HepG2 (cell line): Measurements from ENCODE around the gene C16orf89. TPM values are rescaled to one million over a fixed set of nuclear protein-coding genes. Genes with fewer than 3 reads are reported as not detected.

Experiments used
- ATF1 ChIP-seq: IDR thresholded peaks from 2 replicates; pipeline ENCODE4 v1.6.1; 2016; ENCODE audit warnings: mild to moderate bottlenecking, control low read depth
- CENPT ChIP-seq: sonication (generic); formaldehyde crosslinking; IDR thresholded peaks from 2 replicates; pipeline ENCODE4 v1.8.0; 2022; ENCODE audit warnings: low read depth, mild to moderate bottlenecking, moderate library complexity, missing genetic modification reagents
- DMAP1 ChIP-seq: IDR thresholded peaks from 2 replicates; pipeline ENCODE4 v1.6.1; 2016
- GLI4 ChIP-seq: sonication (generic); formaldehyde crosslinking; IDR thresholded peaks from 2 replicates; pipeline ENCODE4 v1.5.1; 2020; ENCODE audit warnings: missing genetic modification reagents, mild to moderate bottlenecking, moderate library complexity, borderline replicate concordance
- KDM5B ChIP-seq: sonication (generic); formaldehyde crosslinking; IDR thresholded peaks from 2 replicates; pipeline ENCODE4 v1.4.0; 2020; ENCODE audit warnings: missing genetic modification reagents, mild to moderate bottlenecking, borderline replicate concordance
- KDM6A ChIP-seq: IDR thresholded peaks from 2 replicates; pipeline ENCODE4 v1.6.1; 2016; ENCODE audit warnings: low read depth
- PHF8 ChIP-seq: sonication (generic); formaldehyde crosslinking; IDR thresholded peaks from 2 replicates; pipeline ENCODE4 v1.5.0; 2020; ENCODE audit warnings: missing genetic modification reagents
- RNF219 ChIP-seq: sonication (generic); formaldehyde crosslinking; IDR thresholded peaks from 2 replicates; pipeline ENCODE4 v1.5.0; 2020; ENCODE audit warnings: mild to moderate bottlenecking, missing genetic modification reagents
- SIN3A ChIP-seq: IDR thresholded peaks from 2 replicates; pipeline ENCODE4 v1.6.1; 2011; ENCODE audit warnings: low read depth, mild to moderate bottlenecking, control low read depth, low read length, borderline replicate concordance
- SMARCC2 ChIP-seq: fragments of 450-650 bp; IDR thresholded peaks from 2 replicates; pipeline ENCODE4 v1.6.1; 2017; ENCODE audit warnings: antibody characterized with exemption, mild to moderate bottlenecking
- TAF1 ChIP-seq: sonication (generic); formaldehyde crosslinking; IDR thresholded peaks from 2 replicates; pipeline ENCODE4 v1.4.0; 2020; ENCODE audit warnings: missing genetic modification reagents
- TARDBP ChIP-seq: sonication (generic); formaldehyde crosslinking; IDR thresholded peaks from 2 replicates; pipeline ENCODE4 v1.8.0; 2022; ENCODE audit warnings: mild to moderate bottlenecking, missing genetic modification reagents
- TIGD3 ChIP-seq: sonication (generic); formaldehyde crosslinking; IDR thresholded peaks from 2 replicates; pipeline ENCODE4 v1.5.1; 2020; ENCODE audit warnings: mild to moderate bottlenecking, missing genetic modification reagents, borderline replicate concordance
- TMF1 ChIP-seq: sonication (generic); formaldehyde crosslinking; IDR thresholded peaks from 2 replicates; pipeline ENCODE4 v1.8.1; 2022; ENCODE audit warnings: low read depth, missing genetic modification reagents
- USF2 ChIP-seq, 2 experiments: sonication (generic) in 1 of 2; formaldehyde crosslinking in 1 of 2; IDR thresholded peaks; 2 replicates each; pipeline versions ENCODE4 v1.5.1 to v1.6.1; 2011 to 2020; ENCODE audit warnings: borderline replicate concordance in 1 of 2, low read depth in 1 of 2, low read length in 1 of 2, mild to moderate bottlenecking in 1 of 2, missing genetic modification reagents in 1 of 2, moderate library complexity in 1 of 2
- ZBTB37 ChIP-seq: sonication (generic); formaldehyde crosslinking; IDR thresholded peaks from 2 replicates; pipeline ENCODE4 v1.4.0; 2020; ENCODE audit warnings: mild to moderate bottlenecking, missing genetic modification reagents
- ZFP82 ChIP-seq: sonication (generic); formaldehyde crosslinking; IDR thresholded peaks from 2 replicates; pipeline ENCODE4 v1.5.1; 2020; ENCODE audit warnings: mild to moderate bottlenecking, missing genetic modification reagents, borderline replicate concordance
- ZMYM3 ChIP-seq: sonication (generic); formaldehyde crosslinking; IDR thresholded peaks from 2 replicates; pipeline ENCODE4 v1.5.1; 2020; ENCODE audit warnings: mild to moderate bottlenecking, missing genetic modification reagents
- ZNF230 ChIP-seq: sonication (generic); formaldehyde crosslinking; IDR thresholded peaks from 2 replicates; pipeline ENCODE4 v1.4.0; 2020; ENCODE audit warnings: mild to moderate bottlenecking, missing genetic modification reagents
- ZNF354B ChIP-seq: sonication (generic); formaldehyde crosslinking; IDR thresholded peaks from 2 replicates; pipeline ENCODE4 v1.8.0; 2022; ENCODE audit warnings: mild to moderate bottlenecking, missing genetic modification reagents
- ZNF569 ChIP-seq: sonication (generic); formaldehyde crosslinking; IDR thresholded peaks from 2 replicates; pipeline ENCODE4 v1.5.0; 2020; ENCODE audit warnings: mild to moderate bottlenecking, missing genetic modification reagents, moderate library complexity, borderline replicate concordance
- ZNF577 ChIP-seq: sonication (generic); formaldehyde crosslinking; IDR thresholded peaks from 2 replicates; pipeline ENCODE4 v1.4.0; 2020; ENCODE audit warnings: mild to moderate bottlenecking, low read depth, missing genetic modification reagents, borderline replicate concordance
- ZSCAN9 ChIP-seq: IDR thresholded peaks from 2 replicates; pipeline ENCODE4 v1.6.1; 2016; ENCODE audit warnings: borderline replicate concordance
- polyA plus RNA-seq, 8 experiments: library from polyadenylated mRNA; depleted of rRNA in 3 of 8; stranded (reverse) in 7 of 8; unstranded in 1 of 8; fragments of >200 nt; fragmentation: Illumina TruSeq in 4 of 8; extraction: Trizol in 4 of 8; gene quantifications; 2 replicates each; pipeline versions ENCODE4 v1.2.1 to v1.2.3, GENCODE V29; 2011 to 2016; ENCODE audit warnings: low read depth in 4 of 8, missing spikeins in 1 of 8, mixed read lengths in 1 of 8; ENCODE audit not compliant: insufficient read depth in 1 of 8
- total RNA-seq, 5 experiments: library from RNA; depleted of rRNA; stranded (reverse); fragments of >200 nt; fragmentation: Illumina TruSeq; extraction: Trizol; gene quantifications; 2 replicates each; pipeline ENCODE4 v1.2.3, GENCODE V29; 2016; ENCODE audit warnings: low read depth in 1 of 5

The C16orf89 gene
- total and polyA plus RNA-seq, 2 of the 13 experiments (the other 11 are each of a cell fraction or from before 2014, with no cell fraction given): 1.9 to 3.4 TPM

GRCh38 chr16:5042574-5043171 lies 23.1 kb downstream of the C16orf89 start (continued):
- TF ChIP-seq KDM5B (CRISPR knock-in tag) (0 out of 2 replicates have a peak, but pooled peaks have one; percentile 2), USF2 (IDR thresholded peaks at IDR 0.05; ENCODE audit: low read depth, low read length) (no peak), USF2 (CRISPR knock-in tag; IDR thresholded peaks at IDR 0.05; ENCODE audit: borderline replicate concordance) (no peak), ZNF354B (CRISPR knock-in tag) (no peak), CENPT (CRISPR knock-in tag) (no peak), SIN3A (no peak), RNF219 (CRISPR knock-in tag) (no peak), ZNF569 (CRISPR knock-in tag) (no peak), ZSCAN9 (CRISPR knock-in tag) (no peak), TIGD3 (CRISPR knock-in tag) (no peak), ZMYM3 (CRISPR knock-in tag) (peak; percentile 50; the same call in 1 of the 2 replicates), ZNF230 (CRISPR knock-in tag) (no peak), ZFP82 (no peak), PHF8 (CRISPR knock-in tag) (no peak), TMF1 (CRISPR knock-in tag) (no peak), TAF1 (CRISPR knock-in tag) (no peak), KDM6A (CRISPR knock-in tag) (no peak), TARDBP (CRISPR knock-in tag) (no peak), DMAP1 (CRISPR knock-in tag) (no peak), ZNF577 (no peak), ZBTB37 (no peak), ATF1 (CRISPR knock-in tag) (no peak), SMARCC2 (no peak), GLI4 (no peak)
